ENCODE data around the gene SCN10A.

The SCN10A gene

DNA sequence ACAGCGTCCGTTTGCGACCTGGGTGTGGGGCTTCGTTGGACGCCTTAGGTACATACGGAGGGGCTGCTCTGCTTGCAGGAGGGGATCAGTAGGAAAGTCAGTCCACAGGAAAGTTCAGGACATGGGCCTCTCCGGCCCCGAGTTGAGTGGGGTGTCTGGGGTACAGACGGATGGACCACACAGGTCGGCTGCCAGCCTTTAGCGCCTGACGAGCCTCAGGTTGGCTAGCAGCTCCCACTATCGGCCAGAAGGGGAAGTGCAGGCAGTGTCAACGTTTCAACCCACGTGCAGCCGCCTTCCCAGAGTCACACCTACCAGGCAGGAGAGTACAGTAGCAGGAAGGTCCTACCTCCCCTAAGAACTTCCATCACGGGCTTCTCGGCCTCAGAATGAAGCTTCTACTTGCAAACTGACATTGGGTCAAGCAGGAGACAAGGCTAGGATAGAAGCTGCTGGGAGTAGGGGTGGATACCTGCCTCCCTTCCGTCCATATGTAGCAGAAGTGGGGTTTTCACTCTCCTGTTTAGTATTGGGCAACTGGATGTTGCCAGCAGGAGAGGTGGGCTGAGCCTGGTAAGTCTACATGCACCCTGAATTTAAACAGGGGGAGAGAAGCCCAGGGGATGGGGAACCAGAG, 164.7 kb downstream of the SCN10A start:
- DNase-seq (ENCODE audit: low read depth), result peak; percentile 41

DNA sequence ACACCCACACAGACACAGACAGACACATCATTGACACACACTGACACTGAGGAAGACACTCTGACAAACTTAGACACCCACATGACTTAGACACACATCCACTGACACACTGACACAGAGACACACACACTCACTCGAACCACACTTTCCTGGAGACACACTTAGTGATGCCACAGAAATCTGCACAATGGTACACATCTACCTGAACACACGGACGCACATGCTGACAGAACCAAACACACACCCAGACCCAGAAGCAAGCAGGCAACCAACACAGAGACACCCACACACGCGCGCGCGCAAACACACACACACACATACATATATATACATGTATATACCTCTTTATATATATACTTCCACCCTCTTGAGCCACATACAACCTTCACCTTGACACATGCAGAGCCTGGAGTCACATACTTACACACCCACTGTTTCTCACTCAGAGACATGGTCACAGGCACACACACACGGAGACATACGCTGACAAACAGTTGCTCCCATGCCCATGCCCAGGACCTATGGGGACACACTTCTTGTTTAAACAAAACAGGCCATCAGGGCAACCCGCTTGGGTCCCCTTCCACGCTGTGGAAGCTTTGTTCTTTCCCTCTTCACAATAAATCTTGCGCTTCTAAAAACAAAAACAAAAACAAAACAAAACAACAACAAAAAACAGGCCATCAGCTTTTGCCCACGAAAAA, 165.6 kb downstream of the SCN10A start:
- DNase-seq (ENCODE audit: low read depth), result no peak

DNA sequence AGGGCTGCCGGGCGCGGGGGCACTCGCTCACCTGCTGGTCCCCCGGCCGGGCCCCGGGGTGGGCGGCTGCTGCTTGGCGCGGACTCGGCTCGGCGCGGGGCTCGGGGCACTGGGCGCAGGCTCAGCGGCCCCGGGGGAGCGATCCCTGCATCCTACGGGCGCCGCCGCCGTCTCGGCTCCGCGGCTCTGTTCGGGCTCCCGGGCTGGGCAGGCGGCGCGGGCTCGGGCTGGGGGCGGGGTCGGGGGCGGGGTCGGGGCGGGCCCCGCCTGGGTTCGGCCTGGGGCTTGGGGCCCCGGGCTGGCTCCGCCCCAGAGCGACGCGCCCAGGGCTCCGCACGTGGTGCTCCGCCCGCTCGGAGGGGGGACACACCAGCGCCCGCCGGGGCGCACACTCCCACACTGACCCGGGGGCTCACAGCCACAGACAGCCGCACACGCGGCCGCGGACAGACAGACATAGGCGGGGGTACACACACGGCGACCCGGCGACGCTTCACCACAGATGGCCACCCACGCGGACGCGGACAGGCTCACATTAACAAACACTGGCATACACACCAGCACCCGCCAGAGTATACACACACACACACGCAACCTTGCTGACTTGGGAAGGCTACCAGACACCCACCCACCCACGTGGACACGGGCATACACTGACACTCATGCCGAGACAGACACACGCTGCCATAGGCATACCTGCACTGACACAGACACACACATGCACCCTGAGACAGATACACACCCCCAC, 166.3 kb downstream of the SCN10A start, which contains the start of gene SCN5A:
TSS of gene SCN5A (minus strand) at position 188 of the 748 bp plus-strand sequence. CDS start 16,380 bp downstream, outside the sequence.
- peak; percentile 46 for DNase-seq (ENCODE audit: low read depth)

DNA sequence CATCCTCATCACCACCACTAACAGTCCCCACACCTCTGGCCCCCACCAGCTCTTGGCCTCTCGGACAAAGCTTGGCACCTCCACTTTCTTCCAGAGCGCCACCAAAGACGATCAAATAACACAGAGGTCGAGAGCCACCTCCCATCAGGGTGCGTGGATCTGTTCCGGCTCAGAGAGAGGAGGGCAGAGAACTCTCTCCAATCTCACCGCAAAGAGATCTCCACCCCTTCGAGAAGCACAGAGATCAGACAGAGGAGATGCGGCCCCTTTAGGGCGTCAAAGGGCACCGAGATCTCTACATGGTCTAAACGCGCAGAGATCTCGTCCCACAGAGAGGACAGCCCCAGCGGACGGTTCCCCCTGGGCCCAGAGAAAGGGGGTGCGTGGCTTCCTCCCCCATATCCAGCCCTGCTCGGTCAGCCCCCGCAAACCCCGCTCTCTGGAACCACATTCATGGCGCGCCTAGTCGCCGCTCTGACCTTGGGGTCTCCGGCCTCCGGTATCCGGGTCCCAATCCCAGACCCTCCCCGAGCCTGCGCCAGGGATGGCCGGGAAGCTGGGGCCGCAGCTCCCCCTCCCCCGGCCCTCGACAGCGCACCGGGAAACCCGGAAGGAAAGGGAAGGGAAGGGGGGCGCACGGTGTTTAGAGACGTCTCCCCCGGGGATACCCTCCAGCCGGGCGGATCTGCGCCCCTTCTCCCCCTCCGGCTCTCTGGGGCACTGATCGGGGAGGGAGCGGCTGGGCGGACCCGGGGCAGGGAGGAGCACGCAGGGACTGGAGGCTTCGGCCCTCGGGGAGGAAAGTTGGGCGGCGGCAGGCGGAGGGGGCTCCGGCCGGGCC, 167.1 kb downstream of the SCN10A start:
- DNase-seq (ENCODE audit: low read depth), result no peak

DNA sequence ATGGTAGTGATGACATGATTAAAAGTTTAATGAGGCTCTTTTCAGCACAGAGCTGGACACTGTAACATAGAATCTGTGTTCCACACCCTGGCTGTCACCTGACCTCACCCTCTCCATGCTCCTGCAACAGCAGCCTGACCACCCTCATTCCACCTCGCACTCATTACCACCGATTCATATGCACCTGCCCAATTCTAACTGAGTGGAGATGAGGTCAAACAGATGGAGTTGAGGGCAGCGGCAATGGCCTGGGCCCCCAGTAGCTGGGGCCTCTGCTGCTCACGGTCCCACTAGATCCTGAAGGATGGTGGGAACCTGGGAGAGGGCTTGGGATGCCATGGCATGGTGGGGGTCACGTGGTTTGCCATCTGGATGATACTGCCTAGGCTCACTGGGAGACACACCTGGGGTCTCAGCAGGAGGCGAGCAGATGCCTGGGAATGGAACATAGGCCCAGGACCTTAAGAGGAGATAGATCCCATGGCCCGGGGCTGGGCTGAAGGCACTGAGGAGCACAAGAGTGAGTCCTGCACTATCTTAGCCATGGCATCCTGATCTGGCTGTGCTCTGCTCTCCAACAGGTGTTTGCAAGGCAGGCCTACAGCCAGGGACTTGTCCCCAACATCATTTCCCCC, 167.9 kb downstream of the SCN10A start:
- DNase-seq (ENCODE audit: low read depth), result no peak

DNA sequence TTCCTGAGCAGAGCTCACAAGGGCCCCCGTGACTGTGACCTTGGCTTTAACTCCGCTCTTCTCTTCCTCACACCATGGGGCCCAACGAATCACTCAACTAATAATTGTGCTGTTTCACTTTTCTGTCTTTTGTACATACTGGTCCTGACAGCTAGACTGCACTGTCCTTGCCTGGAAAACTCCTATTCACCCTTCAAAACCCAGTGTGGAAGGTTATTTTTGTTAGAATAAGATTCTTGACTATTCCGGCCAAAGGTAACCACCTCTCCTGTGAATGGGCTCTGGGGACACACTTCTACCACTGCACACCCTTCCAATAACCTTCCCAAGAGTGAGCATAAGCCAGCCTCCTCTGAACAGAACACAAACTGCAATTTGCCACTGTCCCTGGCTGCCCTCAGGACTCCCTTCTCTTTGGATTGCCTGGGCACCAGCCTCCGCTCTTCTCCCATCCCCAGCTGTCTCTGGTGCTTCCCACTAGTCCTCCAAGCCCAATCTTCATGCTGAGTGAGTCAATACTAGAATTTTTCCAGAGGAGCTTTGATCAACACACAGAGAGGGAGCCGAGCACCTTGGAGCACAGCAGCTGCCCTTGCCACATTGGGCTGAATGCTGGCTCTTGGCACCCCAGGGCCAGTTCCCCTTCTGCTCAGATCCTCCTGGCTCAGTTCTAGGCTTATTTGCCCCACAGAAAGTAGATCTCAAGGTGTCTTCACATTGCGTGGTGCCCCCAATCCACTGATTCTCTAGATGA, 168.6 kb downstream of the SCN10A start:
- DNase-seq (ENCODE audit: low read depth), result no peak

Data from activated T-helper 9 cell treated with anti-CD3 and anti-CD28 coated beads, Interleukin-2, amount 50 U/mL, for 16 hours (primary cell).